Measurements from ENCODE around the gene GPRC5C. TPM values are rescaled to one million over a fixed set of nuclear protein-coding genes. Genes with fewer than 3 reads are reported as not detected.
A peak's percentile ranks its signal among the peaks of the same experiment; 100 is the strongest.

The GPRC5C gene
- total and polyA plus RNA-seq, 2 of the 13 experiments (the other 11 are each of a cell fraction or from before 2014, with no cell fraction given): 85.6 to 300 TPM

DNA sequence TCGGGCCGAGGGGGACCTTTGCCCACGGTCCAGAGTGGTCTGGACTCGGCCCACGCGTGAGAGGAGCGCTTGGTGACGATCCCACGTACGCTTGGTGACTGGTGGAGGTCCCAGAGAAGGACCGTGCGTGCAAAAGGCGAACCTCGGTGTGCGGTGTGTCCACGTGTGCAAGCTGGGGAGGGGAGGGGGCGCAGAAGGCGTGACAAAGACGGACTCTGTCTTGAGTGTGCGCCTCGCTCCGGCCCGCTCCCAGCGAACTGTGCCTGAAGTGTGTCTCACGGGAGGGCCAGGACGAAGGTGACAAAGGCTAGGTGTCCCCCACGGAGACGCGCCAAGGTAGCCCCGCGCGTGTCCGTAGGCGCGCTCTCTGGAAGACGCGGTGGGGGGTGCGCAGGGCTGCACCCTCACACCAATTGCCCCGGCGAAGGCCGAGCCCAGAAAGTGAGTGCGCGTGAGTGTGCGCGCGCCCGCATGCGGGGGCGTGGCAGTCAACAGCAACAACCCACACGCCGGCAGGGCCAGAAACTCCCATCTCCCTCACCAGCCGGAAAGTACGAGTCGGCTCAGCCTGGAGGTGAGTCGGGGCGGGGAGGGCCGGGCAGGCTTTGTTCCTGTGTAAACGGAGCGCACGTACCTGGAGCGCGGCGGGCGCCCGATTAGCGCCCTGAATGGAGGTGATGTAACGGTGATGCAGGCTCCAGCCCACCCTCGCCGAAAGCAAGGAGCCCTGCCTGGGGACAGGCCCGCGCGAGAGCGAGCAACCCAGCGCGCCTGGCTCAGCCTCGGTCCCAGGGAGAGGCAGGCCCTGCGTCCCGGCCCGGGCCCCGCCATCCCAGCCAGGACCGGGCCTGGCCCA is at the start of gene GPRC5C (continued):
- TF ChIP-seq ARID5B (CRISPR knock-in tag; IDR thresholded peaks at IDR 0.05) (peak; percentile 76; the same call in 1 of the 2 replicates), ZNF326 (CRISPR knock-in tag; IDR thresholded peaks at IDR 0.05; ENCODE audit: borderline replicate concordance) (peak; percentile 46; the same call in 1 of the 2 replicates), GFI1 (CRISPR knock-in tag; IDR thresholded peaks at IDR 0.05; ENCODE audit: borderline replicate concordance) (peak; percentile 68; the same call in 1 of the 2 replicates), ZNF225 (CRISPR knock-in tag; IDR thresholded peaks at IDR 0.05) (peak; percentile 81; the same call in 1 of the 2 replicates), KDM4B (CRISPR knock-in tag; IDR thresholded peaks at IDR 0.05) (peak; percentile 25; the same call in 1 of the 2 replicates), SOX13 (IDR thresholded peaks at IDR 0.05) (peak; percentile 57; the same call in 1 of the 2 replicates), SOX13 (CRISPR knock-in tag; conservative IDR thresholded peaks at IDR 0.05 in 1 of 2, IDR thresholded peaks at IDR 0.05 in 1 of 2) (peak in 1 of 2 experiments; percentile 73; a peak in 3 of 4 replicates), RBAK (CRISPR knock-in tag; IDR thresholded peaks at IDR 0.05) (no peak; the same call in 1 of the 2 replicates), FOSL2 (CRISPR knock-in tag; IDR thresholded peaks at IDR 0.05) (peak; percentile 74), FOXA1 (IDR thresholded peaks at IDR 0.05) (no peak), FOXA1 (CRISPR knock-in tag; IDR thresholded peaks at IDR 0.05) (peak; percentile 92), ZNF772 (CRISPR knock-in tag; IDR thresholded peaks at IDR 0.05) (peak; percentile 95)
- TF ChIP-seq, protein P1, sequence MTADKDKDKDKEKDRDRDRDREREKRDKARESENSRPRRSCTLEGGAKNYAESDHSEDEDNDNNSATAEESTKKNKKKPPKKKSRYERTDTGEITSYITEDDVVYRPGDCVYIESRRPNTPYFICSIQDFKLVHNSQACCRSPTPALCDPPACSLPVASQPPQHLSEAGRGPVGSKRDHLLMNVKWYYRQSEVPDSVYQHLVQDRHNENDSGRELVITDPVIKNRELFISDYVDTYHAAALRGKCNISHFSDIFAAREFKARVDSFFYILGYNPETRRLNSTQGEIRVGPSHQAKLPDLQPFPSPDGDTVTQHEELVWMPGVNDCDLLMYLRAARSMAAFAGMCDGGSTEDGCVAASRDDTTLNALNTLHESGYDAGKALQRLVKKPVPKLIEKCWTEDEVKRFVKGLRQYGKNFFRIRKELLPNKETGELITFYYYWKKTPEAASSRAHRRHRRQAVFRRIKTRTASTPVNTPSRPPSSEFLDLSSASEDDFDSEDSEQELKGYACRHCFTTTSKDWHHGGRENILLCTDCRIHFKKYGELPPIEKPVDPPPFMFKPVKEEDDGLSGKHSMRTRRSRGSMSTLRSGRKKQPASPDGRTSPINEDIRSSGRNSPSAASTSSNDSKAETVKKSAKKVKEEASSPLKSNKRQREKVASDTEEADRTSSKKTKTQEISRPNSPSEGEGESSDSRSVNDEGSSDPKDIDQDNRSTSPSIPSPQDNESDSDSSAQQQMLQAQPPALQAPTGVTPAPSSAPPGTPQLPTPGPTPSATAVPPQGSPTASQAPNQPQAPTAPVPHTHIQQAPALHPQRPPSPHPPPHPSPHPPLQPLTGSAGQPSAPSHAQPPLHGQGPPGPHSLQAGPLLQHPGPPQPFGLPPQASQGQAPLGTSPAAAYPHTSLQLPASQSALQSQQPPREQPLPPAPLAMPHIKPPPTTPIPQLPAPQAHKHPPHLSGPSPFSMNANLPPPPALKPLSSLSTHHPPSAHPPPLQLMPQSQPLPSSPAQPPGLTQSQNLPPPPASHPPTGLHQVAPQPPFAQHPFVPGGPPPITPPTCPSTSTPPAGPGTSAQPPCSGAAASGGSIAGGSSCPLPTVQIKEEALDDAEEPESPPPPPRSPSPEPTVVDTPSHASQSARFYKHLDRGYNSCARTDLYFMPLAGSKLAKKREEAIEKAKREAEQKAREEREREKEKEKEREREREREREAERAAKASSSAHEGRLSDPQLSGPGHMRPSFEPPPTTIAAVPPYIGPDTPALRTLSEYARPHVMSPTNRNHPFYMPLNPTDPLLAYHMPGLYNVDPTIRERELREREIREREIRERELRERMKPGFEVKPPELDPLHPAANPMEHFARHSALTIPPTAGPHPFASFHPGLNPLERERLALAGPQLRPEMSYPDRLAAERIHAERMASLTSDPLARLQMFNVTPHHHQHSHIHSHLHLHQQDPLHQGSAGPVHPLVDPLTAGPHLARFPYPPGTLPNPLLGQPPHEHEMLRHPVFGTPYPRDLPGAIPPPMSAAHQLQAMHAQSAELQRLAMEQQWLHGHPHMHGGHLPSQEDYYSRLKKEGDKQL (CRISPR knock-in tag; IDR thresholded peaks at IDR 0.05; ENCODE audit: low read depth): peak; percentile 81
- TF ChIP-seq, protein P2, sequence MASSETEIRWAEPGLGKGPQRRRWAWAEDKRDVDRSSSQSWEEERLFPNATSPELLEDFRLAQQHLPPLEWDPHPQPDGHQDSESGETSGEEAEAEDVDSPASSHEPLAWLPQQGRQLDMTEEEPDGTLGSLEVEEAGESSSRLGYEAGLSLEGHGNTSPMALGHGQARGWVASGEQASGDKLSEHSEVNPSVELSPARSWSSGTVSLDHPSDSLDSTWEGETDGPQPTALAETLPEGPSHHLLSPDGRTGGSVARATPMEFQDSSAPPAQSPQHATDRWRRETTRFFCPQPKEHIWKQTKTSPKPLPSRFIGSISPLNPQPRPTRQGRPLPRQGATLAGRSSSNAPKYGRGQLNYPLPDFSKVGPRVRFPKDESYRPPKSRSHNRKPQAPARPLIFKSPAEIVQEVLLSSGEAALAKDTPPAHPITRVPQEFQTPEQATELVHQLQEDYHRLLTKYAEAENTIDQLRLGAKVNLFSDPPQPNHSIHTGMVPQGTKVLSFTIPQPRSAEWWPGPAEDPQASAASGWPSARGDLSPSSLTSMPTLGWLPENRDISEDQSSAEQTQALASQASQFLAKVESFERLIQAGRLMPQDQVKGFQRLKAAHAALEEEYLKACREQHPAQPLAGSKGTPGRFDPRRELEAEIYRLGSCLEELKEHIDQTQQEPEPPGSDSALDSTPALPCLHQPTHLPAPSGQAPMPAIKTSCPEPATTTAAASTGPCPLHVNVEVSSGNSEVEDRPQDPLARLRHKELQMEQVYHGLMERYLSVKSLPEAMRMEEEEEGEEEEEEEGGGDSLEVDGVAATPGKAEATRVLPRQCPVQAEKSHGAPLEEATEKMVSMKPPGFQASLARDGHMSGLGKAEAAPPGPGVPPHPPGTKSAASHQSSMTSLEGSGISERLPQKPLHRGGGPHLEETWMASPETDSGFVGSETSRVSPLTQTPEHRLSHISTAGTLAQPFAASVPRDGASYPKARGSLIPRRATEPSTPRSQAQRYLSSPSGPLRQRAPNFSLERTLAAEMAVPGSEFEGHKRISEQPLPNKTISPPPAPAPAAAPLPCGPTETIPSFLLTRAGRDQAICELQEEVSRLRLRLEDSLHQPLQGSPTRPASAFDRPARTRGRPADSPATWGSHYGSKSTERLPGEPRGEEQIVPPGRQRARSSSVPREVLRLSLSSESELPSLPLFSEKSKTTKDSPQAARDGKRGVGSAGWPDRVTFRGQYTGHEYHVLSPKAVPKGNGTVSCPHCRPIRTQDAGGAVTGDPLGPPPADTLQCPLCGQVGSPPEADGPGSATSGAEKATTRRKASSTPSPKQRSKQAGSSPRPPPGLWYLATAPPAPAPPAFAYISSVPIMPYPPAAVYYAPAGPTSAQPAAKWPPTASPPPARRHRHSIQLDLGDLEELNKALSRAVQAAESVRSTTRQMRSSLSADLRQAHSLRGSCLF (CRISPR knock-in tag; IDR thresholded peaks at IDR 0.05; ENCODE audit: borderline replicate concordance): no peak

All from HepG2 (cell line).